Omental fat pad (tissue), 4 donors: ENCODE measurements around the gene CLGN. TPM values are rescaled to one million over a fixed set of nuclear protein-coding genes. Genes with fewer than 3 reads are reported as not detected.

Experiments used
- ATAC-seq: fragments of 150-250 bp; one replicate; pipeline ENCODE4 v1.9.1; 2016; ENCODE audit warnings: mild to moderate bottlenecking, moderate library complexity; ENCODE audit not compliant: low FRiP score
- DNase-seq: peaks from one replicate; pipeline ENCODE4 v3.0.0-alpha.2; 2019; ENCODE audit warnings: low spot score
- total RNA-seq, 4 donors: library from RNA; depleted of rRNA; stranded (reverse); fragments of >200 nt; gene quantifications; one replicate each; pipeline ENCODE4 v1.1.0, GENCODE V29; 2016
- TF ChIP-seq, protein P1 (sequence below), 3 donors: fragments of 450-650 bp; IDR thresholded peaks; one replicate each; pipeline ENCODE4 v1.5.1; 2016 to 2017; ENCODE audit warnings: antibody characterized with exemption in 3 of 3, mild to moderate bottlenecking in 3 of 3, moderate library complexity in 2 of 3

Gene CLGN
- total RNA-seq, 4 donors from 2014 or later: 0.19 to 0.48 (median 0.38) TPM

DNA sequence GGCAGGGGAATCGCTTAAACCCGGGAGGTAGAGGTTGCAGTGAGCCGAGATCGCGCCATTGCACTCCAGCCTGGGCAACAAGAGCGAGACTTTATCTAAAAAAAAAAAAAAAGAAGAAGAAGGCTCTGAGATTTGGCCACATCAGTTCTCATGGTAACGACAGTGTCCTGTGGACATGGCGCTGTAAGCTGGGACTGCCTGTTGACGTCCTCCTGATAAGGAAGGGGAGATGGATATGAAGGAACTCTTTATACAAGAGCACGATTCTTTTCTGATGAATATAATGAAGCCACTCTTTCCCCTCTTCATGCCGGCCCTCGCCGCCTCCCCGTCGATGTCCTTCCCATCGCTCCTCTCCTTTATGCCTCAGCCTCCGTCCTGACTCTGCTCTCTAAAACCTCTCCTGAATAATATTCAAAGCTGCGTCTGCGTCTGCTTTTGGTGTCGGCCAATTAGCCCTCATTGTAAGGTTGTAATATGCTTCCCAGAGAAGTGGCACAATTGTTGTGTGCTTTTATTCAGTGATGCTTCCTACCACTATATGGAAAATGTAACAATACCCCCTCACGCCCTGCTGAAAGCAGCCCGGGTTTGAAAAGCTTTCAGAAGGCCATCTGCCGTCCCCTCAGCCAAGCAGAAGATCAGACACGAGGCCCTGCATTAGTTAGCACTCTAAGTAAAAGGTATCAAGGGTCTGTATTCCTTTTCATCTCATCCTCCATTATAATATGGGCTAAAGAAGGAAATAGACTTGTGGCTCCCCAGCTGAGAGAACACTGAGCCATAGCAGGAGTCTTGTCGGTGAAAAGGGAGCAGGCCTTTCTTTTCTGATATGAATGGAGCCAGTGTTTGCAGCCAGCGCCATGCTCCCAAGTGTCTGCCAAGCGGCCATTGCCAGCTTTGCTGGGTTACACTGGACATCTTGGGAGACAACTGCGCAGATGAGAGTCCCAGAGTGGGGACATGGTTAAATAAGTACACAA, 76.1 kb downstream of the CLGN start:
- TF ChIP-seq, protein P1, sequence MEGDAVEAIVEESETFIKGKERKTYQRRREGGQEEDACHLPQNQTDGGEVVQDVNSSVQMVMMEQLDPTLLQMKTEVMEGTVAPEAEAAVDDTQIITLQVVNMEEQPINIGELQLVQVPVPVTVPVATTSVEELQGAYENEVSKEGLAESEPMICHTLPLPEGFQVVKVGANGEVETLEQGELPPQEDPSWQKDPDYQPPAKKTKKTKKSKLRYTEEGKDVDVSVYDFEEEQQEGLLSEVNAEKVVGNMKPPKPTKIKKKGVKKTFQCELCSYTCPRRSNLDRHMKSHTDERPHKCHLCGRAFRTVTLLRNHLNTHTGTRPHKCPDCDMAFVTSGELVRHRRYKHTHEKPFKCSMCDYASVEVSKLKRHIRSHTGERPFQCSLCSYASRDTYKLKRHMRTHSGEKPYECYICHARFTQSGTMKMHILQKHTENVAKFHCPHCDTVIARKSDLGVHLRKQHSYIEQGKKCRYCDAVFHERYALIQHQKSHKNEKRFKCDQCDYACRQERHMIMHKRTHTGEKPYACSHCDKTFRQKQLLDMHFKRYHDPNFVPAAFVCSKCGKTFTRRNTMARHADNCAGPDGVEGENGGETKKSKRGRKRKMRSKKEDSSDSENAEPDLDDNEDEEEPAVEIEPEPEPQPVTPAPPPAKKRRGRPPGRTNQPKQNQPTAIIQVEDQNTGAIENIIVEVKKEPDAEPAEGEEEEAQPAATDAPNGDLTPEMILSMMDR (IDR thresholded peaks at IDR 0.05): no peak
- ATAC-seq (no peak), DNase-seq (no peak)

- no peak for DNase-seq
- TF ChIP-seq, protein P1 (IDR thresholded peaks at IDR 0.05): no peak
- ATAC-seq: no peak
These were observed 77.6 kb downstream of the CLGN start for GRCh38 chr4:140349816-140350215.

DNA sequence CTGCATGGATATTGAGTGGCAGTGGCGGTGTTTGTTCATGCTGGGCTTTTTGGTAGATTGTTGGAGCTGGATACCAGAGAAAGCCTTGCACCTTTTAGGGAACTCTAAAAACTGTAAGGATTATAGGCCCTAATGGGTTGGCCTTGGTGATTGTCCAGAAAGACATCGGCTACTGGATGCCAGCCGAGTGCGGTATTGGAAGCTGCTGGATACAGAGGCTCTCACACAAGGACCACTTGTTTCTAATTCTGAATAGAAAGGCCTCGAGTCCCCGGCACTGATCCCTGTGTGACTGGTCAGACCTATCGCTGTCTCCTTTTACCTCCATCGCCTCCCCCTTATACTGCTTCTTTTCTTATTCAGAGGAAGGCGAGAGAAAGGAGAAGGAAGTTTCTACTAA, 81.3 kb downstream of the CLGN start:
- ATAC-seq (no peak), DNase-seq (no peak)
- TF ChIP-seq, protein P1 (IDR thresholded peaks at IDR 0.05): no peak

DNA sequence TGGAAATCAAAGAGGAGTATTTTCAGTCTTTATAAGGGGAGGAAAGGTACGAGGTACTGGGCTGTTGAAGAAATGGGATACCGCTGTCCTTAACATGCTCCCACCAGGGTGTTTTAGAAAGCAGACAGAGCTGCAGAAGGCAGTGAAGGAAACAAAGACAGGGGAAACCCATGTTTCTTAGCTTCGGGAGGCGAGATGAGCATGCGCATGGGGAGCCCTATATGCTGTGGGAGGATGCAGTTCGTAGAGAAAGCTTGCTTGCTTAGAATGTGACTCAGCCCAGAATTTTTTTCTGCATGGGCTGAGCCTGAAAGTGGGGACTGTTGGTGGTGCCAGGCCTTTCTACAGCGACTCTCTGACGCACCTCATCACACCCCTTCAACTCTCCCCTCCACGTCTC, 82.8 kb downstream of the CLGN start:
- no peak for DNase-seq
- no peak for ATAC-seq
- TF ChIP-seq, protein P1 (IDR thresholded peaks at IDR 0.05): no peak

DNA sequence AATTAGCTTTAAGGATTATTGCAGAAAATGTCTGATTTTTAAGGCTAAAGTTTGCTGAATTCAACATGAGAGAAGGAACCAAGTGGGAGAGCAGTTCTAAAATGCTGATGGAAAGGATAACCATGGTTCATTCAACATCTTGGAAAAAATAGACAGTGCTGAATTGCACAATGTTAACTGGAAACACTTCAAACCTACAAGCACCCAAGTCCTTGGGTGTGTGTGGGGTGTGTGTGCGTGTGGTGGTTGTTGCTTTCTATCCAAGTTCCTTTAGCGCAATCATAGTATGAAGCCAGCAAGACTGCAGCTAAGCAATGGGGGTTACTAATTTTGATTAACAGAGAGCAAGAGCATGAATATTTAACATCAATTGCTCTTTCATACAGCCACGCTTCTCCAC, 83.3 kb downstream of the CLGN start:
- ATAC-seq (no peak), DNase-seq (no peak)
- TF ChIP-seq, protein P1 (IDR thresholded peaks at IDR 0.05): no peak

GRCh38 chr4:140343303-140343702, 84.1 kb downstream of the CLGN start:
- TF ChIP-seq, protein P1 (IDR thresholded peaks at IDR 0.05): no peak
- DNase-seq (no peak), ATAC-seq (no peak)

DNA sequence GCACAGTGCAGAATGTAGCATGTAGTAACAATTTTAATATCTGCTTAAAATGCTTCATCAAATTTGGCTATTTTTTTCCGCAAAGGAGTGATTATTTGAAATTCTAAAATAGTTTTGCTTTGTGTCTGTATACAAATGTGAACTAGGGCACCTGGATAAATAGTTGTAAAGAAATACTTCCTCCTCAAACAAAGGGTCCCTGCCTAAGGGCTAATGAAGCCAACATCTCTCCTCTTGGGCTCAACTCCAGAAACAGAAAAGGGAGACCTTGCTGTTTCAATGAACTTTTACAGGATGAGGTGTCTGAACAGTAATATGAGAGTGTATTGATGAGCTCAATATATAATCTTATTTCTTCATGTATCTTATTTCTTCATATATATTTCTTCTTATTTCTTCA, 84.8 kb downstream of the CLGN start:
- ATAC-seq (no peak), DNase-seq (no peak)
- TF ChIP-seq, protein P1 (IDR thresholded peaks at IDR 0.05): no peak
